SK-N-SH (cell line): Measurements from ENCODE around the gene MYLK. TPM values are rescaled to one million over a fixed set of nuclear protein-coding genes. Genes with fewer than 3 reads are reported as not detected.

Source experiments
- CTCF ChIA-PET: fragments of 300-600, 350-600 bp; formaldehyde crosslinking; extraction: SDS; loops from one replicate; lab custom pipeline; 2021; lab: Yijun Ruan, JAX
- POLR2A ChIA-PET: fragments of 350-600 bp; sonication (Branson Sonifier 250); formaldehyde crosslinking; extraction: SDS; loops from one replicate; lab custom pipeline; 2020; ENCODE audit warnings: antibody characterized with exemption, inconsistent platforms; lab: Yijun Ruan, JAX
- DNase-seq: peaks from one replicate; pipeline ENCODE4 v3.0.0; 2012
- H2AFZ ChIP-seq: fragments of 200-600 bp; sonication (generic); 2 replicates; pipeline ENCODE4 v1.8.1; 2016; ENCODE audit warnings: antibody characterized with exemption, mild to moderate bottlenecking, low read depth
- H3F3A ChIP-seq: fragments of 200-600 bp; sonication (generic); replicated peaks from 2 replicates; pipeline ENCODE3; 2016; ENCODE audit warnings: antibody characterized with exemption, mild to moderate bottlenecking; ENCODE audit not compliant: insufficient read depth
- H3K27ac ChIP-seq, 2 experiments: fragments of 200-500 bp in 1 of 2; fragments of 200-600 bp in 1 of 2; sonication (Bioruptor generic) in 1 of 2; sonication (generic), shearing (Covaris generic) in 1 of 2; 2 replicates each; pipeline versions ENCODE4 v1.5.1 to v1.6.1; 2014 to 2016; ENCODE audit warnings: low read depth in 2 of 2, inconsistent platforms in 1 of 2, low read length in 1 of 2, mild to moderate bottlenecking in 1 of 2, mixed read lengths in 1 of 2
- H3K27me3 ChIP-seq: fragments of 200-600 bp; sonication (generic), shearing (Covaris generic); 2 replicates; pipeline ENCODE4 v1.6.1; 2016; ENCODE audit warnings: mixed run types; ENCODE audit not compliant: insufficient read depth
- H3K36me3 ChIP-seq, 2 experiments: fragments of 200-500 bp in 1 of 2; fragments of 200-600 bp in 1 of 2; sonication (Bioruptor generic) in 1 of 2; sonication (generic) in 1 of 2; replicated peaks in 1 of 2; 2 replicates each; pipeline versions ENCODE3 to v1.5.1; 2014 to 2016; ENCODE audit warnings: low read length in 1 of 2, mild to moderate bottlenecking in 1 of 2; ENCODE audit not compliant: insufficient read depth in 2 of 2, control insufficient read depth in 1 of 2
- H3K4me1 ChIP-seq, 2 experiments: fragments of 200-500 bp in 1 of 2; fragments of 200-600 bp in 1 of 2; sonication (Bioruptor generic) in 1 of 2; sonication (generic), shearing (Covaris generic) in 1 of 2; 2 replicates each; pipeline versions ENCODE4 v1.5.1 to v1.6.1; 2014 to 2016; ENCODE audit warnings: low read depth in 1 of 2, low read length in 1 of 2, mixed run types in 1 of 2; ENCODE audit not compliant: insufficient read depth in 2 of 2, control insufficient read depth in 1 of 2
- H3K4me2 ChIP-seq: fragments of 200-600 bp; sonication (generic), shearing (Covaris generic); 2 replicates; pipeline ENCODE4 v1.6.1; 2017; ENCODE audit warnings: mixed run types
- H3K4me3 ChIP-seq, 2 experiments: fragments of 200-500 bp in 1 of 2; fragments of 200-600 bp in 1 of 2; sonication (Bioruptor generic) in 1 of 2; sonication (generic), shearing (Covaris generic) in 1 of 2; 2 replicates each; pipeline versions ENCODE4 v1.5.1 to v1.8.1; 2014 to 2016; ENCODE audit warnings: low read depth in 2 of 2, inconsistent platforms in 1 of 2, low read length in 1 of 2, mild to moderate bottlenecking in 1 of 2, mixed read lengths in 1 of 2, moderate library complexity in 1 of 2
- H3K79me2 ChIP-seq: fragments of 200-600 bp; sonication (generic); 2 replicates; pipeline ENCODE4 v1.8.1; 2017; ENCODE audit warnings: mild to moderate bottlenecking; ENCODE audit not compliant: insufficient read depth
- H3K9ac ChIP-seq: fragments of 200-600 bp; sonication (generic); 2 replicates; pipeline ENCODE4 v1.6.1; 2017; ENCODE audit warnings: mixed run types
- H3K9me2 ChIP-seq: fragments of 200-600 bp; sonication (generic); 2 replicates; pipeline ENCODE4 v1.6.1; 2017; ENCODE audit warnings: mixed run types
- H3K9me3 ChIP-seq: fragments of 200-600 bp; sonication (generic); 2 replicates; pipeline ENCODE4 v1.6.1; 2017; ENCODE audit warnings: mixed run types, mild to moderate bottlenecking, moderate library complexity
- H4K20me1 ChIP-seq: fragments of 200-600 bp; sonication (generic); 2 replicates; pipeline ENCODE4 v1.6.1; 2017; ENCODE audit warnings: mild to moderate bottlenecking, mixed run types; ENCODE audit not compliant: insufficient read depth
- CHD2 ChIP-seq: fragments of 150-350 bp; IDR thresholded peaks from 2 replicates; pipeline ENCODE4 v1.6.1; 2018; ENCODE audit warnings: low read length; ENCODE audit not compliant: partially characterized antibody
- EP300 ChIP-seq, 2 experiments: IDR thresholded peaks; 2 replicates each; pipeline versions ENCODE4 v1.4.0 to v1.6.1; 2012; ENCODE audit warnings: borderline replicate concordance in 1 of 2, low read depth in 1 of 2, low read length in 1 of 2
- EZH2phosphoT487 ChIP-seq: fragments of 200-600 bp; sonication (generic); IDR thresholded peaks from 2 replicates; pipeline ENCODE4 v1.6.1; 2017; ENCODE audit warnings: low read depth, mixed run types, mild to moderate bottlenecking, antibody characterized with exemption, moderate library complexity, borderline replicate concordance
- FOSL2 ChIP-seq: IDR thresholded peaks from 2 replicates; pipeline ENCODE4 v1.4.0; 2012; ENCODE audit warnings: low read depth, mild to moderate bottlenecking, moderate library complexity, borderline replicate concordance
- FOXJ3 ChIP-seq: sonication (generic); formaldehyde crosslinking; IDR thresholded peaks from 2 replicates; pipeline ENCODE4 v1.5.1; 2020; ENCODE audit warnings: mild to moderate bottlenecking, missing genetic modification reagents
- FOXM1 ChIP-seq: IDR thresholded peaks from 2 replicates; pipeline ENCODE4 v1.4.0; 2012; ENCODE audit warnings: low read depth, mild to moderate bottlenecking
- GATA2 ChIP-seq: sonication (generic); formaldehyde crosslinking; IDR thresholded peaks from 2 replicates; pipeline ENCODE4 v1.5.0; 2020; ENCODE audit warnings: mild to moderate bottlenecking, missing genetic modification reagents
- JUND ChIP-seq: IDR thresholded peaks from 2 replicates; pipeline ENCODE4 v1.4.0; 2012
- NFIC ChIP-seq: IDR thresholded peaks from 2 replicates; pipeline ENCODE4 v1.4.0; 2012; ENCODE audit warnings: borderline replicate concordance
- POLR2AphosphoS5 ChIP-seq: IDR thresholded peaks from 2 replicates; pipeline ENCODE4 v1.6.1; 2012; ENCODE audit warnings: low read depth, low read length
- RAD21 ChIP-seq: IDR thresholded peaks from 2 replicates; pipeline ENCODE4 v1.6.1; 2012; ENCODE audit warnings: mild to moderate bottlenecking, low read length
- RCOR1 ChIP-seq: fragments of 150-350 bp; IDR thresholded peaks from 2 replicates; pipeline ENCODE4 v1.6.1; 2017; ENCODE audit warnings: antibody characterized with exemption, low read length
- SIN3A ChIP-seq: IDR thresholded peaks from 2 replicates; pipeline ENCODE4 v1.6.1; 2012; ENCODE audit warnings: low read depth, mild to moderate bottlenecking, low read length, moderate library complexity, borderline replicate concordance
- TCF12 ChIP-seq: IDR thresholded peaks from 2 replicates; pipeline ENCODE4 v1.4.0; 2012
- YY1 ChIP-seq: IDR thresholded peaks from 2 replicates; pipeline ENCODE4 v1.4.0; 2012; ENCODE audit warnings: low read depth, mild to moderate bottlenecking
- WGBS: methylation state at CpG from one replicate; pipeline ENCODE4 v1.1.6; 2017; ENCODE audit warnings: low lambda C conversion rate; 5-methylcytosine and 5-hydroxymethylcytosine counted together
- polyA plus RNA-seq, 3 experiments: library from polyadenylated mRNA; depleted of rRNA; stranded (reverse); fragments of >200 nt; gene quantifications; 2 replicates each; pipeline ENCODE4 v1.2.3, GENCODE V29; 2012
- TF ChIP-seq, protein P1 (sequence below): IDR thresholded peaks from 2 replicates; pipeline ENCODE4 v1.4.0; 2012; ENCODE audit warnings: low read depth, borderline replicate concordance
- TF ChIP-seq, protein P2 (sequence below): IDR thresholded peaks from 2 replicates; pipeline ENCODE4 v1.6.1; 2012; ENCODE audit warnings: mild to moderate bottlenecking, low read depth, low read length, moderate library complexity
- TF ChIP-seq, protein P3 (sequence below): IDR thresholded peaks from 2 replicates; pipeline ENCODE4 v1.4.0; 2012; ENCODE audit warnings: low read depth, borderline replicate concordance

Gene MYLK
- polyA plus RNA-seq, 1 of the 3 experiments (the other 2 are of a cell fraction): 272 TPM

DNA sequence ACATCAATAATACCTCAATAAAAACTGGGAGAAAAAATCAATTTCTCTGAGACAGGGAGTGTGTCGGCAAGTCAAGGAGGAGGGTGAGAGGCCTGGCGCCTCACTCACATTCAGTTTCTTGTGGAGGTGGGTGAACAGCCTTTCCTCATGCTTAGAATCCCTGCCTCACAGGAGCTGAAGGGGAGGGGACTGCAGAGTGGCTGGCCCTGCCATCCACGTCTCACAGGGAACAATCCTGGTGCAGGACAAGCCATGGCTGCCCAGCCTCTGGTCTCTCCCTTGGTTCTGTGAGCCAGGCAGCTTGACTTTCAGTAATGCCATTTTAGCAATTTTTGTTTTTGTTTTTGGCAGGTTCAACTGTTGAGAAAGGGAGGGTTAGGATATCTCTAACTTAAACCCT, 172.8 kb downstream of the MYLK start:
- Histone ChIP-seq H3K27ac (no peak overlapping the region), H3K9me2 (no peaks in the 10 kb centered on the region), H3K4me3 (no peak overlapping the region), H3K9me3 (no peaks in the 10 kb centered on the region), H3K9ac (no peak overlapping the region), H2AFZ (no peak overlapping the region), H3K4me2 (no peak overlapping the region), H4K20me1 (no peaks in the 10 kb centered on the region), H3K79me2 (peaks cover 9% of the 10 kb centered on the region; the same call in 1 of the 2 replicates), H3K36me3 (peaks cover 74 to 80% of the 10 kb centered on the region in 2 experiments), H3K27me3 (no peaks in the 10 kb centered on the region), H3F3A (peaks cover 7% of the 10 kb centered on the region), H3K4me1 (peaks cover 0 to 9% of the 10 kb centered on the region in 2 experiments; a peak in 2 of 4 replicates)
- no peak for DNase-seq
- POLR2A ChIA-PET: no interaction called here
- no peak for TF ChIP-seq FOSL2
- no peak for TF ChIP-seq EZH2phosphoT487
- TF ChIP-seq POLR2AphosphoS5: no peak
- TF ChIP-seq, protein P1, sequence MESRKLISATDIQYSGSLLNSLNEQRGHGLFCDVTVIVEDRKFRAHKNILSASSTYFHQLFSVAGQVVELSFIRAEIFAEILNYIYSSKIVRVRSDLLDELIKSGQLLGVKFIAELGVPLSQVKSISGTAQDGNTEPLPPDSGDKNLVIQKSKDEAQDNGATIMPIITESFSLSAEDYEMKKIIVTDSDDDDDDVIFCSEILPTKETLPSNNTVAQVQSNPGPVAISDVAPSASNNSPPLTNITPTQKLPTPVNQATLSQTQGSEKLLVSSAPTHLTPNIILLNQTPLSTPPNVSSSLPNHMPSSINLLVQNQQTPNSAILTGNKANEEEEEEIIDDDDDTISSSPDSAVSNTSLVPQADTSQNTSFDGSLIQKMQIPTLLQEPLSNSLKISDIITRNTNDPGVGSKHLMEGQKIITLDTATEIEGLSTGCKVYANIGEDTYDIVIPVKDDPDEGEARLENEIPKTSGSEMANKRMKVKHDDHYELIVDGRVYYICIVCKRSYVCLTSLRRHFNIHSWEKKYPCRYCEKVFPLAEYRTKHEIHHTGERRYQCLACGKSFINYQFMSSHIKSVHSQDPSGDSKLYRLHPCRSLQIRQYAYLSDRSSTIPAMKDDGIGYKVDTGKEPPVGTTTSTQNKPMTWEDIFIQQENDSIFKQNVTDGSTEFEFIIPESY: no peak
- CTCF ChIA-PET: interaction anchor here (1.4 to 9.0 kb wide), 2 partner anchors 12 to 60 kb away, joined by 3 to 123 read pairs; no protein-coding TSS in a partner anchor
- WGBS: 91% methylated on average over 3 of the region's 3 CpGs

DNA sequence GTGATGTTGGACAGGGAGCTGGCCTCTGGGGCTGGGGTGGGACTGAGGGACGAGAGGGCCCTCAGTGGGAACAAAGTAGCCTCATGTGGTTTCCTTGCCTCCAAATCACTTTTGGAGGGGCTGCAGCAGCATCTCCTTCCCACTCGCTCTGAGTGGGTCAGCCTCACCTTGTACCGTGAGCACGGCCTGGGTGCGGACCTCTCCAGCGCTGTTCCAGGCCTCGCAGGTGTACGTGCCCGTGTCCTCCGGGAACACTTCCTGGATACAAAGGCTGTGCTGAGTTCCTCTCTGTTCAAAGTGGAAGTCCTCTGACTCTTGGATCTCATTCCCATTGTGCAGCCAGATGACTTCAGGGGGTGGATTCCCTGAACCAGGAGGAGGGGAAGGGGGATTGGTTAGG, 175.6 kb downstream of the MYLK start:
- CTCF ChIA-PET: interaction anchor here (4.7 kb wide), 1 partner anchor 56 kb away, joined by 42 read pairs; no protein-coding TSS in a partner anchor
- peaks cover 46 to 64% of the 10 kb centered on the region in 2 experiments for H3K36me3 ChIP-seq
- no peak overlapping the region for H3K4me2 ChIP-seq
- H3K4me3 ChIP-seq: no peak overlapping the region
- no peaks in the 10 kb centered on the region for H3K27me3 ChIP-seq
- H3K4me1 ChIP-seq: peaks cover 6 to 12% of the 10 kb centered on the region in 2 experiments; a peak in 2 of 4 replicates
- H4K20me1 ChIP-seq: no peaks in the 10 kb centered on the region
- no peak for DNase-seq
- POLR2A ChIA-PET: no interaction called here
- H3K79me2 ChIP-seq: peaks cover 7% of the 10 kb centered on the region; the same call in 1 of the 2 replicates
- H2AFZ ChIP-seq: no peak overlapping the region
- no peaks in the 10 kb centered on the region for H3K9me3 ChIP-seq
- H3K9me2 ChIP-seq: no peaks in the 10 kb centered on the region
- no peak overlapping the region for H3K9ac ChIP-seq
- H3K27ac ChIP-seq: no peak overlapping the region
- no peak for TF ChIP-seq JUND
- no peak for TF ChIP-seq FOXJ3 (CRISPR knock-in tag)
- TF ChIP-seq TCF12: no peak
- TF ChIP-seq GATA2: no peak
- TF ChIP-seq FOXM1: no peak
- TF ChIP-seq RAD21: no peak
- no peak for TF ChIP-seq FOSL2
- no peak for TF ChIP-seq SIN3A
- no peak for TF ChIP-seq EP300 (IDR thresholded peaks at IDR 0.05; ENCODE audit: borderline replicate concordance in 1 of 2, low read depth in 1 of 2, low read length in 1 of 2)
- TF ChIP-seq, protein P2, sequence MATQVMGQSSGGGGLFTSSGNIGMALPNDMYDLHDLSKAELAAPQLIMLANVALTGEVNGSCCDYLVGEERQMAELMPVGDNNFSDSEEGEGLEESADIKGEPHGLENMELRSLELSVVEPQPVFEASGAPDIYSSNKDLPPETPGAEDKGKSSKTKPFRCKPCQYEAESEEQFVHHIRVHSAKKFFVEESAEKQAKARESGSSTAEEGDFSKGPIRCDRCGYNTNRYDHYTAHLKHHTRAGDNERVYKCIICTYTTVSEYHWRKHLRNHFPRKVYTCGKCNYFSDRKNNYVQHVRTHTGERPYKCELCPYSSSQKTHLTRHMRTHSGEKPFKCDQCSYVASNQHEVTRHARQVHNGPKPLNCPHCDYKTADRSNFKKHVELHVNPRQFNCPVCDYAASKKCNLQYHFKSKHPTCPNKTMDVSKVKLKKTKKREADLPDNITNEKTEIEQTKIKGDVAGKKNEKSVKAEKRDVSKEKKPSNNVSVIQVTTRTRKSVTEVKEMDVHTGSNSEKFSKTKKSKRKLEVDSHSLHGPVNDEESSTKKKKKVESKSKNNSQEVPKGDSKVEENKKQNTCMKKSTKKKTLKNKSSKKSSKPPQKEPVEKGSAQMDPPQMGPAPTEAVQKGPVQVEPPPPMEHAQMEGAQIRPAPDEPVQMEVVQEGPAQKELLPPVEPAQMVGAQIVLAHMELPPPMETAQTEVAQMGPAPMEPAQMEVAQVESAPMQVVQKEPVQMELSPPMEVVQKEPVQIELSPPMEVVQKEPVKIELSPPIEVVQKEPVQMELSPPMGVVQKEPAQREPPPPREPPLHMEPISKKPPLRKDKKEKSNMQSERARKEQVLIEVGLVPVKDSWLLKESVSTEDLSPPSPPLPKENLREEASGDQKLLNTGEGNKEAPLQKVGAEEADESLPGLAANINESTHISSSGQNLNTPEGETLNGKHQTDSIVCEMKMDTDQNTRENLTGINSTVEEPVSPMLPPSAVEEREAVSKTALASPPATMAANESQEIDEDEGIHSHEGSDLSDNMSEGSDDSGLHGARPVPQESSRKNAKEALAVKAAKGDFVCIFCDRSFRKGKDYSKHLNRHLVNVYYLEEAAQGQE: no peak
- no peak for TF ChIP-seq CHD2
- TF ChIP-seq NFIC: no peak
- no peak for TF ChIP-seq RCOR1
- no peak for TF ChIP-seq EZH2phosphoT487
- TF ChIP-seq, protein P3, sequence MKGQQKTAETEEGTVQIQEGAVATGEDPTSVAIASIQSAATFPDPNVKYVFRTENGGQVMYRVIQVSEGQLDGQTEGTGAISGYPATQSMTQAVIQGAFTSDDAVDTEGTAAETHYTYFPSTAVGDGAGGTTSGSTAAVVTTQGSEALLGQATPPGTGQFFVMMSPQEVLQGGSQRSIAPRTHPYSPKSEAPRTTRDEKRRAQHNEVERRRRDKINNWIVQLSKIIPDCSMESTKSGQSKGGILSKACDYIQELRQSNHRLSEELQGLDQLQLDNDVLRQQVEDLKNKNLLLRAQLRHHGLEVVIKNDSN: no peak
- no peak for TF ChIP-seq YY1
- no peaks in the 10 kb centered on the region for H3F3A ChIP-seq
- 100% methylated on average over 5 of the region's 10 CpGs for WGBS
